GM12878 (cell line): ENCODE results near the gene MYBPHL. TPM values are rescaled to one million over a fixed set of nuclear protein-coding genes. Genes with fewer than 3 reads are reported as not detected.

Source experiments
- ATAC-seq: fragments of 200-7000 bp; cut with Tn5 transposase; 3 replicates; pipeline ENCODE4 v1.9.1; 2020; ENCODE audit warnings: mild to moderate bottlenecking, moderate library complexity
- BruUV-seq: library from RNA; stranded (reverse); fragments of 400-500 nt; replicated peaks from 2 replicates; lab custom pipeline; 2021; lab: Mats Ljungman, UMichigan
- CTCF ChIA-PET: fragments of 300-600 bp; sonication (Branson Sonifier 250); formaldehyde crosslinking; extraction: SDS; loops from one replicate; lab custom pipeline; 2021; ENCODE audit warnings: inconsistent platforms; lab: Yijun Ruan, JAX
- POLR2A ChIA-PET: fragments of 350-600 bp; formaldehyde crosslinking; extraction: SDS; loops from one replicate; lab custom pipeline; 2021; ENCODE audit warnings: inconsistent platforms; lab: Charles Lee
- RAD21 ChIA-PET: fragments of 300-600 bp; sonication (Branson Sonifier 250); formaldehyde crosslinking; loops from one replicate; lab custom pipeline; 2023; ENCODE audit warnings: antibody characterized with exemption; ENCODE audit not compliant: unreplicated experiment; lab: Charles Lee
- SMC1A ChIA-PET: fragments of 300-600 bp; sonication (Branson Sonifier 250); formaldehyde crosslinking; loops from one replicate; lab custom pipeline; 2023; ENCODE audit not compliant: unreplicated experiment, uncharacterized antibody; lab: Charles Lee
- DNase-seq: peaks from one replicate; pipeline ENCODE4 v3.0.0-alpha.2; 2011; ENCODE audit warnings: low read depth, low spot score
- FAIRE-seq: peaks from 3 replicates; lab custom pipeline; 2011; peaks lifted over from hg19 to GRCh38; lab: Jason Lieb, UNC
- H2AFZ ChIP-seq: 2 replicates; pipeline ENCODE4 v1.6.0; 2011; ENCODE audit warnings: low read depth, low read length, control low read depth; ENCODE audit not compliant: control insufficient read depth
- H3K27ac ChIP-seq: 2 replicates; pipeline ENCODE4 v1.5.1; 2011; ENCODE audit warnings: control low read depth; ENCODE audit not compliant: control insufficient read depth, insufficient read depth
- H3K27me3 ChIP-seq, 2 experiments: replicated peaks in 1 of 2; 2 replicates each; pipeline versions ENCODE4 v1.6.0 to v1.6.1; 2011; ENCODE audit warnings: low read length in 1 of 2; ENCODE audit not compliant: control insufficient read depth in 2 of 2, insufficient read depth in 2 of 2
- H3K36me3 ChIP-seq, 2 experiments: 2 replicates each; pipeline ENCODE4 v1.5.1; 2011; ENCODE audit warnings: low read length in 1 of 2; ENCODE audit not compliant: control insufficient read depth in 2 of 2, insufficient read depth in 2 of 2
- H3K4me1 ChIP-seq: 2 replicates; pipeline ENCODE4 v1.6.1; 2011; ENCODE audit warnings: mild to moderate bottlenecking, low read length, moderate library complexity, mixed read lengths; ENCODE audit not compliant: control insufficient read depth, insufficient read depth
- H3K4me2 ChIP-seq: 2 replicates; pipeline ENCODE4 v1.6.0; 2011; ENCODE audit warnings: control low read depth; ENCODE audit not compliant: control insufficient read depth, insufficient read depth
- H3K4me3 ChIP-seq: fragments of 200-600 bp; sonication (generic); 2 replicates; pipeline ENCODE4 v1.5.1; 2016
- H3K79me2 ChIP-seq: 2 replicates; pipeline ENCODE4 v1.6.0; 2011; ENCODE audit warnings: low read length; ENCODE audit not compliant: control insufficient read depth, insufficient read depth
- H3K9ac ChIP-seq: 2 replicates; pipeline ENCODE4 v1.8.0; 2011; ENCODE audit warnings: low read length, control low read depth, mixed read lengths; ENCODE audit not compliant: control insufficient read depth, insufficient read depth
- H3K9me3 ChIP-seq: replicated peaks from 3 replicates; pipeline ENCODE4 v1.5.1; 2011; ENCODE audit warnings: mild to moderate bottlenecking, low read length; ENCODE audit not compliant: control insufficient read depth, insufficient read depth
- H4K20me1 ChIP-seq: 2 replicates; pipeline ENCODE4 v1.6.0; 2011; ENCODE audit not compliant: control insufficient read depth, insufficient read depth
- BACH1 ChIP-seq: fragments of 450-650 bp; IDR thresholded peaks from 2 replicates; pipeline ENCODE4 v1.6.1; 2017; ENCODE audit warnings: mild to moderate bottlenecking, borderline replicate concordance
- BMI1 ChIP-seq: fragments of 450-650 bp; IDR thresholded peaks from 2 replicates; pipeline ENCODE4 v1.6.1; 2016; ENCODE audit warnings: mild to moderate bottlenecking, moderate library complexity, borderline replicate concordance
- FOS ChIP-seq: IDR thresholded peaks from 3 replicates; pipeline ENCODE4 v1.6.1; 2011; ENCODE audit warnings: borderline replicate concordance; ENCODE audit not compliant: insufficient read length; ENCODE audit errors: extremely low read depth
- IKZF1 ChIP-seq: fragments of 450-650 bp; conservative IDR thresholded peaks from 2 replicates; pipeline ENCODE4 v1.6.1; 2017; ENCODE audit warnings: antibody characterized with exemption, mild to moderate bottlenecking
- IKZF2 ChIP-seq, 2 experiments: fragments of 450-650 bp; IDR thresholded peaks; 2 replicates each; pipeline ENCODE4 v1.6.1; 2017; ENCODE audit warnings: mild to moderate bottlenecking in 2 of 2, moderate library complexity in 2 of 2
- IRF4 ChIP-seq: IDR thresholded peaks from 2 replicates; pipeline ENCODE4 v1.6.1; 2011; ENCODE audit warnings: low read depth, low read length
- JUND ChIP-seq: IDR thresholded peaks from 2 replicates; pipeline ENCODE4 v1.6.1; 2012; ENCODE audit warnings: low read depth, mild to moderate bottlenecking, low read length, improper control_type of control experiment, moderate library complexity
- MEF2A ChIP-seq: IDR thresholded peaks from 2 replicates; pipeline ENCODE4 v1.6.1; 2011; ENCODE audit warnings: low read depth, mild to moderate bottlenecking, low read length, moderate library complexity; ENCODE audit not compliant: insufficient read depth
- NFXL1 ChIP-seq: fragments of 450-650 bp; IDR thresholded peaks from 2 replicates; pipeline ENCODE4 v1.6.1; 2017; ENCODE audit warnings: antibody characterized with exemption, mild to moderate bottlenecking, borderline replicate concordance
- RB1 ChIP-seq: fragments of 450-650 bp; formaldehyde crosslinking; IDR thresholded peaks from 2 replicates; pipeline ENCODE4 v1.6.1; 2017; ENCODE audit warnings: mild to moderate bottlenecking, borderline replicate concordance
- SMAD5 ChIP-seq: IDR thresholded peaks from 2 replicates; pipeline ENCODE4 v1.6.1; 2016; ENCODE audit warnings: antibody characterized with exemption, low read depth
- SMARCA5 ChIP-seq: fragments of 450-650 bp; IDR thresholded peaks from 2 replicates; pipeline ENCODE4 v1.6.1; 2017; ENCODE audit warnings: mild to moderate bottlenecking
- TARDBP ChIP-seq: IDR thresholded peaks from 2 replicates; pipeline ENCODE4 v1.6.1; 2016; ENCODE audit warnings: borderline replicate concordance
- WGBS: methylation state at CpG from one replicate; pipeline ENCODE4 v1.1.6; 2016; ENCODE audit warnings: low lambda C conversion rate; ENCODE audit not compliant: insufficient replicate concordance, insufficient coverage; ENCODE audit errors: missing lambda C conversion rate; 5-methylcytosine and 5-hydroxymethylcytosine counted together
- in situ Hi-C: fragments of 300-500 bp; cut with MboI; formaldehyde crosslinking; loops from 9 replicates; pipeline ENCODE4 v1.14.3; 2018; ENCODE audit warnings: mixed read lengths
- intact Hi-C: fragments of 100-400 bp; cut with micrococcal nuclease; formaldehyde crosslinking; loops from one replicate; pipeline ENCODE4 v1.14.2; 2022; ENCODE audit not compliant: unreplicated experiment
- polyA plus RNA-seq, 11 experiments: library from polyadenylated mRNA; depleted of rRNA in 4 of 11; unstranded in 6 of 11; stranded (reverse) in 5 of 11; fragments of >200 nt; fragmentation: Nextera tagmentation in 4 of 11; fragmentation: Illumina TruSeq in 1 of 11; extraction: Ambion mirVana in 4 of 11; extraction: Trizol in 1 of 11; gene quantifications; 1 replicate in 1 of 11; 2 replicates in 10 of 11; pipeline versions ENCODE4 v1.2.1 to v1.2.3, GENCODE V29; 2011 to 2016; ENCODE audit warnings: inconsistent platforms in 2 of 11, missing spikeins in 2 of 11, low read depth in 1 of 11
- total RNA-seq, 4 experiments: library from RNA; depleted of rRNA in 3 of 4; stranded (reverse); fragments of >200 nt in 3 of 4; fragmentation: Illumina TruSeq in 1 of 4; extraction: Trizol in 1 of 4; gene quantifications; 2 replicates each; pipeline versions ENCODE4 v1.2.1 to v1.2.3, GENCODE V29; 2013 to 2021
- TF ChIP-seq, protein P1 (sequence below): IDR thresholded peaks from 2 replicates; pipeline ENCODE4 v1.6.1; 2011; ENCODE audit warnings: mild to moderate bottlenecking, low read depth, low read length, moderate library complexity; ENCODE audit not compliant: insufficient replicate concordance
- TF ChIP-seq, protein P2 (sequence below): IDR thresholded peaks from 2 replicates; pipeline ENCODE4 v1.6.1; 2011; ENCODE audit warnings: low read depth, mild to moderate bottlenecking, low read length, moderate library complexity, borderline replicate concordance; ENCODE audit errors: extremely low read depth

Gene MYBPHL
- total and polyA plus RNA-seq, 10 of the 15 experiments (the other 5 are each of a cell fraction or from before 2014, with no cell fraction given), result 0.16 to 0.75 (median 0.54) TPM; not detected in 7

DNA sequence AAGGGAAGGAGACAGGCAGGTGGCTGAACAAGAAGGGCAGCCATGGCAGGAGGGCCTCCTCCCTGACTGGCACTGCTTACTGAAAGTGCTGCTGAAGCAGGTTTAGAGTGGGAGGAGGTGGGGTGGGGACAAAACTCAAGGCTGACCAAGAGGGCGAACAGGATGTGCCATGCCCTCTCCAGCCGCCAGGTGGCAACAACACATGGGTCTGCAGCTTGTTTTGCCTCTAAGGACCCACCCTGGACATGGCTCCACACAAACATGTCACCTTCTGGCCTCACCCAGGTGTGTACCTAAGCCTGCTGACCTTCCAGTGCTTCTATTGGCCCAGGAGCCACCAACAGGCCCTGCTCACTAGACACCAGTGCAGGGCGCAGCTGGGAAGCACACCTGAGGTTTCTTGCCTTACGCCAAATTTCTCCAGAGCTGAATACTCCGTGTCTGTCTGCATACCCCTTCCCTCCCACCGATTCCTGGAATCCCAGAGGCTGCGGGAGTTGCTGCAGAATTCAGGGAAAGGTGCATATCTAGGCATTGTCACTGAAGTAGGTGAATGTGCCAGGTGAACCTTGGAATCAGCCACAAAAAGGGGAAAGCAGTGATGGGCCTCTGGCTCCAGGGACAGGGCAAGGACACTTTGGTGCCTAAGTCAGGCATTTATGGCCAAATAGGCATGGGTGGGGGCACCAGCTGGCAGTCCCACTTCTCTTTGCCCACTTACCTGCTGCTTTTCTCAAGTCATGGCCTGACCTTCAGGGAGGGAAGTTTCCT lies 29.2 kb downstream of the MYBPHL start (continued):
- TF ChIP-seq, protein P1, sequence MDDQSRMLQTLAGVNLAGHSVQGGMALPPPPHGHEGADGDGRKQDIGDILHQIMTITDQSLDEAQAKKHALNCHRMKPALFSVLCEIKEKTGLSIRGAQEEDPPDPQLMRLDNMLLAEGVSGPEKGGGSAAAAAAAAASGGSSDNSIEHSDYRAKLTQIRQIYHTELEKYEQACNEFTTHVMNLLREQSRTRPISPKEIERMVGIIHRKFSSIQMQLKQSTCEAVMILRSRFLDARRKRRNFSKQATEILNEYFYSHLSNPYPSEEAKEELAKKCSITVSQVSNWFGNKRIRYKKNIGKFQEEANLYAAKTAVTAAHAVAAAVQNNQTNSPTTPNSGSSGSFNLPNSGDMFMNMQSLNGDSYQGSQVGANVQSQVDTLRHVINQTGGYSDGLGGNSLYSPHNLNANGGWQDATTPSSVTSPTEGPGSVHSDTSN, result no peak
- TF ChIP-seq TARDBP (no peak), BACH1 (no peak), SMARCA5 (0 out of 2 replicates have a peak, but pooled peaks have one; percentile 54), JUND (no peak)
- TF ChIP-seq, all 136 proteins: peak for 14

DNA sequence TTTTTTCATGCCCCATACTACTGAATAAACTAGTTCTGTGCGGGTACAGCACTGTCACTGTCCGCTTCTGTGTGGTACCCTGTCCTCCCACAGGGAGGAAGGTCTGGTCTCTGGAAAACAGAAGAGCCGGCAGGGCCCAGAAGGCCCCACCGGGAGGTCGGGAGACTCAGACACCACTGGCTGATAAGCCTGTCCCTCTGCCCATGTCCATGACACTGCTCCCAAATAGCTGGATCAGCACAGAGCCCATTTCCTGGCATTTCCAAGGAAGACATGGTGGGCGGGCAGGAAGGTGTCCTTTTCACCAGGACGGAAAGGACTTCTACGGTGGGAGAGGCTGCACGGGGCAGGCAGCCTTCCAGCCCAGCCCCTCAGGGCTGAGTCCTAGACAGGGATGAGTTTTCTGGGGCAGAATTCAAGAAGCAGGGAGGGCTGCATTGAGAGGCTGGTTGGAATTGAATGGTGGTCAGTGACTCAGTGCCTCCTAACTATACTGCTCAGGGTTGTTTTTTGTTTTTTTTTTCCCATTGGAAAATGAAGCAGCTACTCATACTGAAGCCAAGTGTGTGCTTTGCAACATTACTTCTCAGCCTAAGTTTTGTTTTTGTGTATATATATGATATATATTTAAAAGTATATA lies 31.0 kb downstream of the MYBPHL start:
- in situ Hi-C loops, result no loop called here
- Histone ChIP-seq H3K27ac (no peak overlapping the region), H3K79me2 (no peaks in the 10 kb centered on the region), H3K9ac (no peak overlapping the region), H3K36me3 (no peaks in the 10 kb centered on the region), H3K9me3 (no peaks in the 10 kb centered on the region), H2AFZ (no peak overlapping the region), H3K4me1 (no peaks in the 10 kb centered on the region), H3K27me3 (peaks cover 0 to 1% of the 10 kb centered on the region in 2 experiments; a peak in 1 of 4 replicates), H4K20me1 (no peaks in the 10 kb centered on the region), H3K4me3 (no peak overlapping the region), H3K4me2 (no peak overlapping the region)
- ATAC-seq (no peak), FAIRE-seq (no peak), DNase-seq (no peak)
- POLR2A ChIA-PET, result no interaction called here
- 50% methylated on average over 9 of the region's 9 CpGs for WGBS
- TF ChIP-seq IKZF1 (no peak), SMAD5 (no peak), FOS (no peak), IRF4 (no peak), NFXL1 (no peak), MEF2A (no peak), IKZF2 (IDR thresholded peaks at IDR 0.05) (no peak), RB1 (no peak), BMI1 (no peak)
- TF ChIP-seq, protein P2, sequence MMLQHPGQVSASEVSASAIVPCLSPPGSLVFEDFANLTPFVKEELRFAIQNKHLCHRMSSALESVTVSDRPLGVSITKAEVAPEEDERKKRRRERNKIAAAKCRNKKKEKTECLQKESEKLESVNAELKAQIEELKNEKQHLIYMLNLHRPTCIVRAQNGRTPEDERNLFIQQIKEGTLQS, result no peak
- intact Hi-C loops, result no loop called here
- RAD21 ChIA-PET, result interaction anchor here (0.8 to 5.1 kb wide), 5 partner anchors 9 to 257 kb away, joined by 3 to 87 read pairs (median 4); partner anchors contain the start of gene SORT1
- no TSS peak for BruUV-seq
- CTCF ChIA-PET, result interaction anchor here (0.8 to 5.3 kb wide), 6 partner anchors 76 to 259 kb away, joined by 3 to 241 read pairs (median 6); partner anchors contain the start of gene SORT1
- SMC1A ChIA-PET, result interaction anchor here (1.6 to 5.1 kb wide), 2 partner anchors 122 to 136 kb away, joined by 4 to 113 read pairs; partner anchors contain the start of gene SORT1
